ENCODE results near the gene LDB2. TPM values are rescaled to one million over a fixed set of nuclear protein-coding genes. Genes with fewer than 3 reads are reported as not detected.

The LDB2 gene
- total RNA-seq, 4 donors from 2014 or later: 7.0 to 26.4 (median 18.1) TPM

GRCh38 chr4:16857425-16857824, 41.0 kb downstream of the LDB2 start:
- no peak overlapping the region for H3K4me3 ChIP-seq
- H3K9me3 ChIP-seq: no peaks in the 10 kb centered on the region
- ATAC-seq (no peak), DNase-seq (no peak)
- in situ Hi-C loops (cut with MboI; ENCODE audit: low sequenced_read_pairs in 4 of 4): no loop called here
- peak overlapping the region; percentile 9 to 73 (median 68) for H3K27ac ChIP-seq
- H3K27me3 ChIP-seq: no peaks in the 10 kb centered on the region
- TF ChIP-seq CTCF (IDR thresholded peaks at IDR 0.05 in 4 of 5, conservative IDR thresholded peaks at IDR 0.05 in 1 of 5) (no peak), POLR2A (IDR thresholded peaks at IDR 0.05) (no peak)
- intact Hi-C loops (cut with DNase I; ENCODE audit: low total_unique reads): no loop called here
- H3K4me1 ChIP-seq: peaks cover 0 to 5% of the 10 kb centered on the region in 2 donors
- H3K36me3 ChIP-seq: no peaks in the 10 kb centered on the region

- ATAC-seq (no peak), DNase-seq (no peak)
- Histone ChIP-seq H3K9me3 (no peaks in the 10 kb centered on the region), H3K36me3 (no peaks in the 10 kb centered on the region), H3K4me1 (peaks cover 0 to 10% of the 10 kb centered on the region in 2 donors), H3K4me3 (no peak overlapping the region), H3K27ac (no peak overlapping the region), H3K27me3 (no peaks in the 10 kb centered on the region)
- no peak for TF ChIP-seq POLR2A (IDR thresholded peaks at IDR 0.05)
- no peak for TF ChIP-seq CTCF (IDR thresholded peaks at IDR 0.05 in 4 of 5, conservative IDR thresholded peaks at IDR 0.05 in 1 of 5)
- in situ Hi-C loops (cut with MboI; ENCODE audit: low sequenced_read_pairs in 4 of 4) (no loop called here), intact Hi-C loops (cut with DNase I; ENCODE audit: low total_unique reads) (no loop called here)
Observed at GRCh38 chr4:16853640-16854039, 44.8 kb downstream of the LDB2 start.

- H3K9me3 ChIP-seq: no peaks in the 10 kb centered on the region
- no peaks in the 10 kb centered on the region for H3K36me3 ChIP-seq
- H3K27me3 ChIP-seq: no peaks in the 10 kb centered on the region
- TF ChIP-seq CTCF (IDR thresholded peaks at IDR 0.05 in 4 of 5, conservative IDR thresholded peaks at IDR 0.05 in 1 of 5) (no peak), POLR2A (IDR thresholded peaks at IDR 0.05) (no peak)
- H3K4me1 ChIP-seq: peaks cover 0 to 10% of the 10 kb centered on the region in 2 donors
- in situ Hi-C loops (cut with MboI; ENCODE audit: low sequenced_read_pairs in 4 of 4) (no loop called here), intact Hi-C loops (cut with DNase I; ENCODE audit: low total_unique reads) (no loop called here)
- H3K4me3 ChIP-seq: no peak overlapping the region
- no peak for ATAC-seq
- H3K27ac ChIP-seq: no peak overlapping the region
- DNase-seq: no peak
Observed at GRCh38 chr4:16852644-16853043, 45.8 kb downstream of the LDB2 start.

- intact Hi-C loops (cut with DNase I; ENCODE audit: low total_unique reads) (no loop called here), in situ Hi-C loops (cut with MboI; ENCODE audit: low sequenced_read_pairs in 4 of 4) (no loop called here)
- H3K9me3 ChIP-seq: no peaks in the 10 kb centered on the region
- TF ChIP-seq POLR2A (IDR thresholded peaks at IDR 0.05): no peak
- no peak for TF ChIP-seq CTCF (IDR thresholded peaks at IDR 0.05 in 4 of 5, conservative IDR thresholded peaks at IDR 0.05 in 1 of 5)
- no peaks in the 10 kb centered on the region for H3K27me3 ChIP-seq
- H3K27ac ChIP-seq: no peak overlapping the region
- no peak overlapping the region for H3K4me3 ChIP-seq
- H3K36me3 ChIP-seq: no peaks in the 10 kb centered on the region
- peaks cover 0 to 10% of the 10 kb centered on the region in 2 donors for H3K4me1 ChIP-seq
- ATAC-seq (no peak), DNase-seq (no peak)
Observed at GRCh38 chr4:16852228-16852627, 46.2 kb downstream of the LDB2 start.

GRCh38 chr4:16846540-16847117, 51.8 kb downstream of the LDB2 start:
- H3K4me1 ChIP-seq: peaks cover 0 to 9% of the 10 kb centered on the region in 2 donors
- intact Hi-C loops (cut with DNase I; ENCODE audit: low total_unique reads): no loop called here
- no peaks in the 10 kb centered on the region for H3K36me3 ChIP-seq
- in situ Hi-C loops (cut with MboI; ENCODE audit: low sequenced_read_pairs in 4 of 4): no loop called here
- DNase-seq (no peak), ATAC-seq (no peak)
- H3K27ac ChIP-seq: no peak overlapping the region
- H3K9me3 ChIP-seq: no peaks in the 10 kb centered on the region
- TF ChIP-seq POLR2A (IDR thresholded peaks at IDR 0.05) (no peak), CTCF (IDR thresholded peaks at IDR 0.05 in 4 of 5, conservative IDR thresholded peaks at IDR 0.05 in 1 of 5) (no peak)
- no peak overlapping the region for H3K4me3 ChIP-seq
- H3K27me3 ChIP-seq: no peaks in the 10 kb centered on the region
